GM12878 (cell line): Measurements from ENCODE around the gene SLC5A6. TPM values are rescaled to one million over a fixed set of nuclear protein-coding genes. Genes with fewer than 3 reads are reported as not detected.

Experiments
- BMI1 ChIP-seq: fragments of 450-650 bp; IDR thresholded peaks from 2 replicates; pipeline ENCODE4 v1.6.1; 2016; ENCODE audit warnings: mild to moderate bottlenecking, moderate library complexity, borderline replicate concordance
- BRCA1 ChIP-seq: IDR thresholded peaks from 2 replicates; pipeline ENCODE4 v1.6.1; 2011; ENCODE audit warnings: low read depth, low read length, improper control_type of control experiment
- CHD2 ChIP-seq: IDR thresholded peaks from 2 replicates; pipeline ENCODE4 v1.6.1; 2011; ENCODE audit warnings: low read depth, low read length, improper control_type of control experiment, borderline replicate concordance
- ESRRA ChIP-seq: IDR thresholded peaks from 2 replicates; pipeline ENCODE4 v1.6.1; 2012; ENCODE audit warnings: mild to moderate bottlenecking, low read length, improper control_type of control experiment
- FOXK2 ChIP-seq: fragments of 450-650 bp; IDR thresholded peaks from 2 replicates; pipeline ENCODE4 v1.6.1; 2017; ENCODE audit warnings: mild to moderate bottlenecking, moderate library complexity
- IRF4 ChIP-seq: IDR thresholded peaks from 2 replicates; pipeline ENCODE4 v1.6.1; 2011; ENCODE audit warnings: low read depth, low read length
- LARP7 ChIP-seq: fragments of 450-650 bp; IDR thresholded peaks from 2 replicates; pipeline ENCODE4 v1.6.1; 2017; ENCODE audit warnings: mild to moderate bottlenecking
- NRF1 ChIP-seq: conservative IDR thresholded peaks from 2 replicates; pipeline ENCODE4 v1.6.1; 2011; ENCODE audit warnings: mild to moderate bottlenecking, low read depth, low read length, improper control_type of control experiment
- RBBP5 ChIP-seq: fragments of 200-600 bp; sonication (generic); conservative IDR thresholded peaks from 2 replicates; pipeline ENCODE4 v1.6.1; 2016
- SMARCA5 ChIP-seq: fragments of 450-650 bp; IDR thresholded peaks from 2 replicates; pipeline ENCODE4 v1.6.1; 2017; ENCODE audit warnings: mild to moderate bottlenecking
- SPI1 ChIP-seq: IDR thresholded peaks from 2 replicates; pipeline ENCODE4 v1.6.1; 2011; ENCODE audit warnings: low read depth, mild to moderate bottlenecking, low read length, moderate library complexity, borderline replicate concordance; ENCODE audit not compliant: insufficient read depth
- SREBF2 ChIP-seq: IDR thresholded peaks from 2 replicates; pipeline ENCODE4 v1.6.1; 2012; ENCODE audit warnings: mild to moderate bottlenecking, low read length
- ZSCAN29 ChIP-seq: fragments of 450-650 bp; IDR thresholded peaks from 2 replicates; pipeline ENCODE4 v1.6.1; 2017; ENCODE audit warnings: mild to moderate bottlenecking, moderate library complexity
- polyA plus RNA-seq, 11 experiments: library from polyadenylated mRNA; depleted of rRNA in 4 of 11; unstranded in 6 of 11; stranded (reverse) in 5 of 11; fragments of >200 nt; fragmentation: Nextera tagmentation in 4 of 11; fragmentation: Illumina TruSeq in 1 of 11; extraction: Ambion mirVana in 4 of 11; extraction: Trizol in 1 of 11; gene quantifications; 1 replicate in 1 of 11; 2 replicates in 10 of 11; pipeline versions ENCODE4 v1.2.1 to v1.2.3, GENCODE V29; 2011 to 2016; ENCODE audit warnings: inconsistent platforms in 2 of 11, missing spikeins in 2 of 11, low read depth in 1 of 11
- total RNA-seq, 4 experiments: library from RNA; depleted of rRNA in 3 of 4; stranded (reverse); fragments of >200 nt in 3 of 4; fragmentation: Illumina TruSeq in 1 of 4; extraction: Trizol in 1 of 4; gene quantifications; 2 replicates each; pipeline versions ENCODE4 v1.2.1 to v1.2.3, GENCODE V29; 2013 to 2021
- TF ChIP-seq, protein P1 (sequence below): fragments of 450-650 bp; IDR thresholded peaks from 2 replicates; pipeline ENCODE4 v1.6.1; 2017; ENCODE audit warnings: mild to moderate bottlenecking, moderate library complexity
- TF ChIP-seq, protein P2 (sequence below): fragments of 450-650 bp; IDR thresholded peaks from 2 replicates; pipeline ENCODE4 v1.6.1; 2017; ENCODE audit warnings: antibody characterized with exemption, mild to moderate bottlenecking, moderate library complexity
- TF ChIP-seq, protein P3 (sequence below): IDR thresholded peaks from 2 replicates; pipeline ENCODE4 v1.6.1; 2011; ENCODE audit warnings: low read depth, mild to moderate bottlenecking, low read length, moderate library complexity, borderline replicate concordance; ENCODE audit errors: extremely low read depth
- TF ChIP-seq, protein P4 (sequence below): fragments of 450-650 bp; IDR thresholded peaks from 2 replicates; pipeline ENCODE4 v1.6.1; 2017; ENCODE audit warnings: mild to moderate bottlenecking
- TF ChIP-seq, protein P5 (sequence below): IDR thresholded peaks from 2 replicates; pipeline ENCODE4 v1.6.1; 2012; ENCODE audit warnings: low read length, inconsistent platforms
- TF ChIP-seq, protein P6 (sequence below): IDR thresholded peaks from 2 replicates; pipeline ENCODE4 v1.6.1; 2012; ENCODE audit warnings: low read depth, low read length, improper control_type of control experiment

SLC5A6 gene
- total and polyA plus RNA-seq, 10 of the 15 experiments (the other 5 are each of a cell fraction or from before 2014, with no cell fraction given) = 13.1 to 101 (median 55.3) TPM

DNA sequence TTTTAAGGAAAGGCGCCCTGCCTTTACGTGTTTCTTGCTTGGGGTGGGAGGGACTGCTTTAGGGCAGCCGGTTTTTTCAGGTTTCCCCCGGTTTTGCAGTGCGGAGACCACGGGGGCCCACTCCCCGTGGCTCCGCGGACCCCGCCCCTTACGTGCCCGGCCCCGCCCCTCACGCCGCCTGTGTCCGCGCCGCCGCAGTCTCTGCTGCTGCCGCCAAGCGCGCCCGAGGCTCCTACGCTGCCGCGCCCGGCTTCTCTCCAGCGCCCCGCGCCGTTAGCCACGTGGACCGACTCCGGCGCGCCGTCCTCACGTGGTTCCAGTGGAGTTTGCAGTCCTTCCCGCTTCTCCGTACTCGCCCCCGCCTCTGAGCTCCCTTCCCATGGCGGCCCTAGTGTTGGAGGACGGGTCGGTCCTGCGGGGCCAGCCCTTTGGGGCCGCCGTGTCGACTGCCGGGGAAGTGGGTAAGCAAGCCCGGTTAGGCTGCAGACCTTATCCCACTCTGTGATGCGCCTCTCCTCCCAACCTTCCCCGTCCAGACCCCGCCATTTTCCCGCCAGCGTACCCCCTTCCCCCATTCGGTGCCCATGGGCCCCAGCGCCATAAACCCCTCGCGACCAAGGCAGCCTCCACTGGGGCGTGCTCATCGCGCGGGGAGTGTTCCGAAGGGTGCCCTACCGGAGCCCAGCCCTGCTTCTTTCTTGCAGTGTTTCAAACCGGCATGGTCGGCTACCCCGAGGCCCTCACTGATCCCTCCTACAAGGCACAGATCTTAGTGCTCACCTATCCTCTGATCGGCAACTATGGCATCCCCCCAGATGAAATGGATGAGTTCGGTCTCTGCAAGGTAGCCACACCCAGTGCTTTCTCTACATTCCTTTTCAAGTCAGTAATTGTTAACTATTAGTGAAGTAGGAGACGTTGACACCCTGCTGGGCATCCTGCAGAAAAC, 5.4 kb upstream of the SLC5A6 start, which contains the start of gene CAD (continued):
- TF ChIP-seq RBBP5 (no peak), CHD2 (peak; percentile 25; the same call in 1 of the 2 replicates), FOXK2 (no peak), SREBF2 (no peak), ESRRA (no peak), BRCA1 (no peak), LARP7 (peak; percentile 75; the same call in 1 of the 2 replicates), SMARCA5 (peak; percentile 86), ZSCAN29 (no peak), IRF4 (no peak), BMI1 (no peak), NRF1 (no peak), SPI1 (no peak)
- TF ChIP-seq, protein P1, sequence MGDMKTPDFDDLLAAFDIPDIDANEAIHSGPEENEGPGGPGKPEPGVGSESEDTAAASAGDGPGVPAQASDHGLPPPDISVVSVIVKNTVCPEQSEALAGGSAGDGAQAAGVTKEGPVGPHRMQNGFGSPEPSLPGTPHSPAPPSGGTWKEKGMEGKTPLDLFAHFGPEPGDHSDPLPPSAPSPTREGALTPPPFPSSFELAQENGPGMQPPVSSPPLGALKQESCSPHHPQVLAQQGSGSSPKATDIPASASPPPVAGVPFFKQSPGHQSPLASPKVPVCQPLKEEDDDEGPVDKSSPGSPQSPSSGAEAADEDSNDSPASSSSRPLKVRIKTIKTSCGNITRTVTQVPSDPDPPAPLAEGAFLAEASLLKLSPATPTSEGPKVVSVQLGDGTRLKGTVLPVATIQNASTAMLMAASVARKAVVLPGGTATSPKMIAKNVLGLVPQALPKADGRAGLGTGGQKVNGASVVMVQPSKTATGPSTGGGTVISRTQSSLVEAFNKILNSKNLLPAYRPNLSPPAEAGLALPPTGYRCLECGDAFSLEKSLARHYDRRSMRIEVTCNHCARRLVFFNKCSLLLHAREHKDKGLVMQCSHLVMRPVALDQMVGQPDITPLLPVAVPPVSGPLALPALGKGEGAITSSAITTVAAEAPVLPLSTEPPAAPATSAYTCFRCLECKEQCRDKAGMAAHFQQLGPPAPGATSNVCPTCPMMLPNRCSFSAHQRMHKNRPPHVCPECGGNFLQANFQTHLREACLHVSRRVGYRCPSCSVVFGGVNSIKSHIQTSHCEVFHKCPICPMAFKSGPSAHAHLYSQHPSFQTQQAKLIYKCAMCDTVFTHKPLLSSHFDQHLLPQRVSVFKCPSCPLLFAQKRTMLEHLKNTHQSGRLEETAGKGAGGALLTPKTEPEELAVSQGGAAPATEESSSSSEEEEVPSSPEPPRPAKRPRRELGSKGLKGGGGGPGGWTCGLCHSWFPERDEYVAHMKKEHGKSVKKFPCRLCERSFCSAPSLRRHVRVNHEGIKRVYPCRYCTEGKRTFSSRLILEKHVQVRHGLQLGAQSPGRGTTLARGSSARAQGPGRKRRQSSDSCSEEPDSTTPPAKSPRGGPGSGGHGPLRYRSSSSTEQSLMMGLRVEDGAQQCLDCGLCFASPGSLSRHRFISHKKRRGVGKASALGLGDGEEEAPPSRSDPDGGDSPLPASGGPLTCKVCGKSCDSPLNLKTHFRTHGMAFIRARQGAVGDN = peak; percentile 78
- TF ChIP-seq, protein P2, sequence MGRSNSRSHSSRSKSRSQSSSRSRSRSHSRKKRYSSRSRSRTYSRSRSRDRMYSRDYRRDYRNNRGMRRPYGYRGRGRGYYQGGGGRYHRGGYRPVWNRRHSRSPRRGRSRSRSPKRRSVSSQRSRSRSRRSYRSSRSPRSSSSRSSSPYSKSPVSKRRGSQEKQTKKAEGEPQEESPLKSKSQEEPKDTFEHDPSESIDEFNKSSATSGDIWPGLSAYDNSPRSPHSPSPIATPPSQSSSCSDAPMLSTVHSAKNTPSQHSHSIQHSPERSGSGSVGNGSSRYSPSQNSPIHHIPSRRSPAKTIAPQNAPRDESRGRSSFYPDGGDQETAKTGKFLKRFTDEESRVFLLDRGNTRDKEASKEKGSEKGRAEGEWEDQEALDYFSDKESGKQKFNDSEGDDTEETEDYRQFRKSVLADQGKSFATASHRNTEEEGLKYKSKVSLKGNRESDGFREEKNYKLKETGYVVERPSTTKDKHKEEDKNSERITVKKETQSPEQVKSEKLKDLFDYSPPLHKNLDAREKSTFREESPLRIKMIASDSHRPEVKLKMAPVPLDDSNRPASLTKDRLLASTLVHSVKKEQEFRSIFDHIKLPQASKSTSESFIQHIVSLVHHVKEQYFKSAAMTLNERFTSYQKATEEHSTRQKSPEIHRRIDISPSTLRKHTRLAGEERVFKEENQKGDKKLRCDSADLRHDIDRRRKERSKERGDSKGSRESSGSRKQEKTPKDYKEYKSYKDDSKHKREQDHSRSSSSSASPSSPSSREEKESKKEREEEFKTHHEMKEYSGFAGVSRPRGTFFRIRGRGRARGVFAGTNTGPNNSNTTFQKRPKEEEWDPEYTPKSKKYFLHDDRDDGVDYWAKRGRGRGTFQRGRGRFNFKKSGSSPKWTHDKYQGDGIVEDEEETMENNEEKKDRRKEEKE = no peak
- TF ChIP-seq, protein P3, sequence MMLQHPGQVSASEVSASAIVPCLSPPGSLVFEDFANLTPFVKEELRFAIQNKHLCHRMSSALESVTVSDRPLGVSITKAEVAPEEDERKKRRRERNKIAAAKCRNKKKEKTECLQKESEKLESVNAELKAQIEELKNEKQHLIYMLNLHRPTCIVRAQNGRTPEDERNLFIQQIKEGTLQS = peak; percentile 68; the same call in 1 of the 2 replicates
- TF ChIP-seq, protein P4, sequence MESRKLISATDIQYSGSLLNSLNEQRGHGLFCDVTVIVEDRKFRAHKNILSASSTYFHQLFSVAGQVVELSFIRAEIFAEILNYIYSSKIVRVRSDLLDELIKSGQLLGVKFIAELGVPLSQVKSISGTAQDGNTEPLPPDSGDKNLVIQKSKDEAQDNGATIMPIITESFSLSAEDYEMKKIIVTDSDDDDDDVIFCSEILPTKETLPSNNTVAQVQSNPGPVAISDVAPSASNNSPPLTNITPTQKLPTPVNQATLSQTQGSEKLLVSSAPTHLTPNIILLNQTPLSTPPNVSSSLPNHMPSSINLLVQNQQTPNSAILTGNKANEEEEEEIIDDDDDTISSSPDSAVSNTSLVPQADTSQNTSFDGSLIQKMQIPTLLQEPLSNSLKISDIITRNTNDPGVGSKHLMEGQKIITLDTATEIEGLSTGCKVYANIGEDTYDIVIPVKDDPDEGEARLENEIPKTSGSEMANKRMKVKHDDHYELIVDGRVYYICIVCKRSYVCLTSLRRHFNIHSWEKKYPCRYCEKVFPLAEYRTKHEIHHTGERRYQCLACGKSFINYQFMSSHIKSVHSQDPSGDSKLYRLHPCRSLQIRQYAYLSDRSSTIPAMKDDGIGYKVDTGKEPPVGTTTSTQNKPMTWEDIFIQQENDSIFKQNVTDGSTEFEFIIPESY = no peak
- TF ChIP-seq, protein P5, sequence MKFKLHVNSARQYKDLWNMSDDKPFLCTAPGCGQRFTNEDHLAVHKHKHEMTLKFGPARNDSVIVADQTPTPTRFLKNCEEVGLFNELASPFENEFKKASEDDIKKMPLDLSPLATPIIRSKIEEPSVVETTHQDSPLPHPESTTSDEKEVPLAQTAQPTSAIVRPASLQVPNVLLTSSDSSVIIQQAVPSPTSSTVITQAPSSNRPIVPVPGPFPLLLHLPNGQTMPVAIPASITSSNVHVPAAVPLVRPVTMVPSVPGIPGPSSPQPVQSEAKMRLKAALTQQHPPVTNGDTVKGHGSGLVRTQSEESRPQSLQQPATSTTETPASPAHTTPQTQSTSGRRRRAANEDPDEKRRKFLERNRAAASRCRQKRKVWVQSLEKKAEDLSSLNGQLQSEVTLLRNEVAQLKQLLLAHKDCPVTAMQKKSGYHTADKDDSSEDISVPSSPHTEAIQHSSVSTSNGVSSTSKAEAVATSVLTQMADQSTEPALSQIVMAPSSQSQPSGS = no peak; the same call in 1 of the 2 replicates
- TF ChIP-seq, protein P6, sequence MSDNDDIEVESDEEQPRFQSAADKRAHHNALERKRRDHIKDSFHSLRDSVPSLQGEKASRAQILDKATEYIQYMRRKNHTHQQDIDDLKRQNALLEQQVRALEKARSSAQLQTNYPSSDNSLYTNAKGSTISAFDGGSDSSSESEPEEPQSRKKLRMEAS = peak; percentile 98
